HepG2 (cell line): ENCODE results near the gene HES2. TPM values are rescaled to one million over a fixed set of nuclear protein-coding genes. Genes with fewer than 3 reads are reported as not detected.

Experiments used
- BCL6 ChIP-seq: IDR thresholded peaks from 2 replicates; pipeline ENCODE4 v1.6.1; 2016; ENCODE audit warnings: missing genetic modification reagents, missing compliant biosample characterization
- EED ChIP-seq: sonication (generic); formaldehyde crosslinking; IDR thresholded peaks from 2 replicates; pipeline ENCODE4 v1.5.0; 2020; ENCODE audit warnings: mild to moderate bottlenecking, missing genetic modification reagents
- FOXO1 ChIP-seq: sonication (generic); formaldehyde crosslinking; IDR thresholded peaks from 2 replicates; pipeline ENCODE4 v1.4.0; 2020; ENCODE audit warnings: missing genetic modification reagents
- MTA1 ChIP-seq: sonication (generic); formaldehyde crosslinking; IDR thresholded peaks from 2 replicates; pipeline ENCODE4 v1.4.0; 2020; ENCODE audit warnings: missing genetic modification reagents, mild to moderate bottlenecking, borderline replicate concordance
- SAFB2 ChIP-seq: sonication (generic); formaldehyde crosslinking; IDR thresholded peaks from 2 replicates; pipeline ENCODE4 v1.5.1; 2020; ENCODE audit warnings: missing genetic modification reagents, low read depth, mild to moderate bottlenecking, borderline replicate concordance
- SMYD3 ChIP-seq: sonication (generic); formaldehyde crosslinking; IDR thresholded peaks from 2 replicates; pipeline ENCODE4 v1.8.1; 2023; ENCODE audit warnings: mild to moderate bottlenecking, missing genetic modification reagents
- SNRNP70 ChIP-seq: fragments of 200-400 bp; formaldehyde crosslinking; IDR thresholded peaks from 2 replicates; pipeline ENCODE4 v1.6.1; 2017; ENCODE audit warnings: mild to moderate bottlenecking, low read depth, low read length, moderate library complexity
- TSC22D2 ChIP-seq: sonication (generic); formaldehyde crosslinking; IDR thresholded peaks from 2 replicates; pipeline ENCODE4 v1.5.1; 2020; ENCODE audit warnings: missing genetic modification reagents, mild to moderate bottlenecking, borderline replicate concordance
- ZNF263 ChIP-seq: sonication (generic); formaldehyde crosslinking; IDR thresholded peaks from 2 replicates; pipeline ENCODE4 v1.4.0; 2020; ENCODE audit warnings: missing genetic modification reagents
- ZNF430 ChIP-seq: sonication (generic); formaldehyde crosslinking; IDR thresholded peaks from 2 replicates; pipeline ENCODE4 v1.9.0; 2021; ENCODE audit warnings: mild to moderate bottlenecking, missing genetic modification reagents
- ZNF564 ChIP-seq: sonication (generic); formaldehyde crosslinking; IDR thresholded peaks from 2 replicates; pipeline ENCODE4 v1.8.1; 2023; ENCODE audit warnings: mild to moderate bottlenecking, missing genetic modification reagents
- polyA plus RNA-seq, 8 experiments: library from polyadenylated mRNA; depleted of rRNA in 3 of 8; stranded (reverse) in 7 of 8; unstranded in 1 of 8; fragments of >200 nt; fragmentation: Illumina TruSeq in 4 of 8; extraction: Trizol in 4 of 8; gene quantifications; 2 replicates each; pipeline versions ENCODE4 v1.2.1 to v1.2.3, GENCODE V29; 2011 to 2016; ENCODE audit warnings: low read depth in 4 of 8, missing spikeins in 1 of 8, mixed read lengths in 1 of 8; ENCODE audit not compliant: insufficient read depth in 1 of 8
- total RNA-seq, 5 experiments: library from RNA; depleted of rRNA; stranded (reverse); fragments of >200 nt; fragmentation: Illumina TruSeq; extraction: Trizol; gene quantifications; 2 replicates each; pipeline ENCODE4 v1.2.3, GENCODE V29; 2016; ENCODE audit warnings: low read depth in 1 of 5
- TF ChIP-seq, protein P1 (sequence below): sonication (generic); formaldehyde crosslinking; IDR thresholded peaks from 2 replicates; pipeline ENCODE4 v1.4.0; 2020; ENCODE audit warnings: missing genetic modification reagents, borderline replicate concordance
- TF ChIP-seq, protein P2 (sequence below): sonication (generic); formaldehyde crosslinking; IDR thresholded peaks from 2 replicates; pipeline ENCODE4 v1.4.0; 2020; ENCODE audit warnings: missing genetic modification reagents, borderline replicate concordance
- TF ChIP-seq, protein P3 (sequence below): sonication (generic); formaldehyde crosslinking; IDR thresholded peaks from 2 replicates; pipeline ENCODE4 v1.5.1; 2020; ENCODE audit warnings: mild to moderate bottlenecking, missing genetic modification reagents, moderate library complexity
- TF ChIP-seq, protein P4 (sequence below): sonication (generic); formaldehyde crosslinking; IDR thresholded peaks from 2 replicates; pipeline ENCODE4 v1.5.0; 2020; ENCODE audit warnings: mild to moderate bottlenecking, missing genetic modification reagents

The HES2 gene
- total and polyA plus RNA-seq, 2 of the 13 experiments (the other 11 are each of a cell fraction or from before 2014, with no cell fraction given), result 0.11 to 0.17 TPM

DNA sequence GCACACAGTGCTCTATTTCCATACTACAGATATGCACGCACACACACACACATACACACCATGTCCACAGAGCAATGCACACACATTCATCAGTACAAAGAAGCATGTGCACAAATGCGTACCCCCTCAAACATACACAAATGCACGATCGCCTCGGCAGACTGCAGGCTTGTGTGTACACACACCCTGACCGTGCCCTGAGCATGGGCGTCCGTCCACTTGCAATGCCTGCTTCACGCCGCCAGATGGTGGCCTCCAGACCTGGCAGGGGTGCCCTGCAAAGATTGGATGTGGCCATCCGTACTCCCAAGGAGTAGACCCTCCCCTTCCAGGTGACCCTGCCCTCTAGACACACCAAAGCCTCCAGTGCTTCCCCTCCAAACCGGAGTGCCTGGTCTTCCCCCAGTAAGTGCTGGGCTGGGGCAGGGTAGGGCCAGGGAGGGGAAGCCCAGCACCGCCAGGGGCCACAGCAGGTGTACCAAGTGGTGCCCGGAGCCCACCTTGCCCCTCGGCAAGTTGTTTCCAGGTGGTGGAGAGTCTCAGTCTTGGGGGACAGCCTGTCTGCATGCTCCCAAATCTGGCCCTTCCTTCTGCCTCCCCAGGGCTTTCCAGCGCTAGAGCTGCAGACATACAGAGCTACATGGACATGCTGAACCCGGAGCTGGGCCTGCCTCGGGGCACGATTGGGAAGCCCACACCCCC is 25.5 kb upstream of the HES2 start (continued):
- TF ChIP-seq, protein P1, sequence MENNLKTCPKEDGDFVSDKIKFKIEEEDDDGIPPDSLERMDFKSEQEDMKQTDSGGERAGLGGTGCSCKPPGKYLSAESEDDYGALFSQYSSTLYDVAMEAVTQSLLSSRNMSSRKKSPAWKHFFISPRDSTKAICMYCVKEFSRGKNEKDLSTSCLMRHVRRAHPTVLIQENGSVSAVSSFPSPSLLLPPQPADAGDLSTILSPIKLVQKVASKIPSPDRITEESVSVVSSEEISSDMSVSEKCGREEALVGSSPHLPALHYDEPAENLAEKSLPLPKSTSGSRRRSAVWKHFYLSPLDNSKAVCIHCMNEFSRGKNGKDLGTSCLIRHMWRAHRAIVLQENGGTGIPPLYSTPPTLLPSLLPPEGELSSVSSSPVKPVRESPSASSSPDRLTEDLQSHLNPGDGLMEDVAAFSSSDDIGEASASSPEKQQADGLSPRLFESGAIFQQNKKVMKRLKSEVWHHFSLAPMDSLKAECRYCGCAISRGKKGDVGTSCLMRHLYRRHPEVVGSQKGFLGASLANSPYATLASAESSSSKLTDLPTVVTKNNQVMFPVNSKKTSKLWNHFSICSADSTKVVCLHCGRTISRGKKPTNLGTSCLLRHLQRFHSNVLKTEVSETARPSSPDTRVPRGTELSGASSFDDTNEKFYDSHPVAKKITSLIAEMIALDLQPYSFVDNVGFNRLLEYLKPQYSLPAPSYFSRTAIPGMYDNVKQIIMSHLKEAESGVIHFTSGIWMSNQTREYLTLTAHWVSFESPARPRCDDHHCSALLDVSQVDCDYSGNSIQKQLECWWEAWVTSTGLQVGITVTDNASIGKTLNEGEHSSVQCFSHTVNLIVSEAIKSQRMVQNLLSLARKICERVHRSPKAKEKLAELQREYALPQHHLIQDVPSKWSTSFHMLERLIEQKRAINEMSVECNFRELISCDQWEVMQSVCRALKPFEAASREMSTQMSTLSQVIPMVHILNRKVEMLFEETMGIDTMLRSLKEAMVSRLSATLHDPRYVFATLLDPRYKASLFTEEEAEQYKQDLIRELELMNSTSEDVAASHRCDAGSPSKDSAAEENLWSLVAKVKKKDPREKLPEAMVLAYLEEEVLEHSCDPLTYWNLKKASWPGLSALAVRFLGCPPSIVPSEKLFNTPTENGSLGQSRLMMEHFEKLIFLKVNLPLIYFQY, result no peak
- TF ChIP-seq, protein P2, sequence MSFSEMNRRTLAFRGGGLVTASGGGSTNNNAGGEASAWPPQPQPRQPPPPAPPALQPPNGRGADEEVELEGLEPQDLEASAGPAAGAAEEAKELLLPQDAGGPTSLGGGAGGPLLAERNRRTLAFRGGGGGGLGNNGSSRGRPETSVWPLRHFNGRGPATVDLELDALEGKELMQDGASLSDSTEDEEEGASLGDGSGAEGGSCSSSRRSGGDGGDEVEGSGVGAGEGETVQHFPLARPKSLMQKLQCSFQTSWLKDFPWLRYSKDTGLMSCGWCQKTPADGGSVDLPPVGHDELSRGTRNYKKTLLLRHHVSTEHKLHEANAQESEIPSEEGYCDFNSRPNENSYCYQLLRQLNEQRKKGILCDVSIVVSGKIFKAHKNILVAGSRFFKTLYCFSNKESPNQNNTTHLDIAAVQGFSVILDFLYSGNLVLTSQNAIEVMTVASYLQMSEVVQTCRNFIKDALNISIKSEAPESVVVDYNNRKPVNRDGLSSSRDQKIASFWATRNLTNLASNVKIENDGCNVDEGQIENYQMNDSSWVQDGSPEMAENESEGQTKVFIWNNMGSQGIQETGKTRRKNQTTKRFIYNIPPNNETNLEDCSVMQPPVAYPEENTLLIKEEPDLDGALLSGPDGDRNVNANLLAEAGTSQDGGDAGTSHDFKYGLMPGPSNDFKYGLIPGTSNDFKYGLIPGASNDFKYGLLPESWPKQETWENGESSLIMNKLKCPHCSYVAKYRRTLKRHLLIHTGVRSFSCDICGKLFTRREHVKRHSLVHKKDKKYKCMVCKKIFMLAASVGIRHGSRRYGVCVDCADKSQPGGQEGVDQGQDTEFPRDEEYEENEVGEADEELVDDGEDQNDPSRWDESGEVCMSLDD, result no peak
- TF ChIP-seq SAFB2 (CRISPR knock-in tag) (0 out of 2 replicates have a peak, but pooled peaks have one; percentile 62), ZNF263 (CRISPR knock-in tag) (0 out of 2 replicates have a peak, but pooled peaks have one; percentile 74), EED (no peak), MTA1 (CRISPR knock-in tag) (peak; percentile 82; the same call in 1 of the 2 replicates), BCL6 (CRISPR knock-in tag) (peak; percentile 22; the same call in 1 of the 2 replicates), FOXO1 (CRISPR knock-in tag) (peak; percentile 22; the same call in 1 of the 2 replicates), SNRNP70 (no peak), ZNF564 (0 out of 2 replicates have a peak, but pooled peaks have one; percentile 5), SMYD3 (no peak), TSC22D2 (CRISPR knock-in tag) (no peak), ZNF430 (CRISPR knock-in tag) (0 out of 2 replicates have a peak, but pooled peaks have one; percentile 61)
- TF ChIP-seq, protein P3, sequence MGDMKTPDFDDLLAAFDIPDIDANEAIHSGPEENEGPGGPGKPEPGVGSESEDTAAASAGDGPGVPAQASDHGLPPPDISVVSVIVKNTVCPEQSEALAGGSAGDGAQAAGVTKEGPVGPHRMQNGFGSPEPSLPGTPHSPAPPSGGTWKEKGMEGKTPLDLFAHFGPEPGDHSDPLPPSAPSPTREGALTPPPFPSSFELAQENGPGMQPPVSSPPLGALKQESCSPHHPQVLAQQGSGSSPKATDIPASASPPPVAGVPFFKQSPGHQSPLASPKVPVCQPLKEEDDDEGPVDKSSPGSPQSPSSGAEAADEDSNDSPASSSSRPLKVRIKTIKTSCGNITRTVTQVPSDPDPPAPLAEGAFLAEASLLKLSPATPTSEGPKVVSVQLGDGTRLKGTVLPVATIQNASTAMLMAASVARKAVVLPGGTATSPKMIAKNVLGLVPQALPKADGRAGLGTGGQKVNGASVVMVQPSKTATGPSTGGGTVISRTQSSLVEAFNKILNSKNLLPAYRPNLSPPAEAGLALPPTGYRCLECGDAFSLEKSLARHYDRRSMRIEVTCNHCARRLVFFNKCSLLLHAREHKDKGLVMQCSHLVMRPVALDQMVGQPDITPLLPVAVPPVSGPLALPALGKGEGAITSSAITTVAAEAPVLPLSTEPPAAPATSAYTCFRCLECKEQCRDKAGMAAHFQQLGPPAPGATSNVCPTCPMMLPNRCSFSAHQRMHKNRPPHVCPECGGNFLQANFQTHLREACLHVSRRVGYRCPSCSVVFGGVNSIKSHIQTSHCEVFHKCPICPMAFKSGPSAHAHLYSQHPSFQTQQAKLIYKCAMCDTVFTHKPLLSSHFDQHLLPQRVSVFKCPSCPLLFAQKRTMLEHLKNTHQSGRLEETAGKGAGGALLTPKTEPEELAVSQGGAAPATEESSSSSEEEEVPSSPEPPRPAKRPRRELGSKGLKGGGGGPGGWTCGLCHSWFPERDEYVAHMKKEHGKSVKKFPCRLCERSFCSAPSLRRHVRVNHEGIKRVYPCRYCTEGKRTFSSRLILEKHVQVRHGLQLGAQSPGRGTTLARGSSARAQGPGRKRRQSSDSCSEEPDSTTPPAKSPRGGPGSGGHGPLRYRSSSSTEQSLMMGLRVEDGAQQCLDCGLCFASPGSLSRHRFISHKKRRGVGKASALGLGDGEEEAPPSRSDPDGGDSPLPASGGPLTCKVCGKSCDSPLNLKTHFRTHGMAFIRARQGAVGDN, result peak; percentile 63
- TF ChIP-seq, protein P4, sequence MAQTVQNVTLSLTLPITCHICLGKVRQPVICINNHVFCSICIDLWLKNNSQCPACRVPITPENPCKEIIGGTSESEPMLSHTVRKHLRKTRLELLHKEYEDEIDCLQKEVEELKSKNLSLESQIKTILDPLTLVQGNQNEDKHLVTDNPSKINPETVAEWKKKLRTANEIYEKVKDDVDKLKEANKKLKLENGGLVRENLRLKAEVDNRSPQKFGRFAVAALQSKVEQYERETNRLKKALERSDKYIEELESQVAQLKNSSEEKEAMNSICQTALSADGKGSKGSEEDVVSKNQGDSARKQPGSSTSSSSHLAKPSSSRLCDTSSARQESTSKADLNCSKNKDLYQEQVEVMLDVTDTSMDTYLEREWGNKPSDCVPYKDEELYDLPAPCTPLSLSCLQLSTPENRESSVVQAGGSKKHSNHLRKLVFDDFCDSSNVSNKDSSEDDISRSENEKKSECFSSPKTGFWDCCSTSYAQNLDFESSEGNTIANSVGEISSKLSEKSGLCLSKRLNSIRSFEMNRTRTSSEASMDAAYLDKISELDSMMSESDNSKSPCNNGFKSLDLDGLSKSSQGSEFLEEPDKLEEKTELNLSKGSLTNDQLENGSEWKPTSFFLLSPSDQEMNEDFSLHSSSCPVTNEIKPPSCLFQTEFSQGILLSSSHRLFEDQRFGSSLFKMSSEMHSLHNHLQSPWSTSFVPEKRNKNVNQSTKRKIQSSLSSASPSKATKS, result no peak
